HepG2 (cell line): ENCODE data around the gene GINS3. TPM values are rescaled to one million over a fixed set of nuclear protein-coding genes. Genes with fewer than 3 reads are reported as not detected.

Experiments
- ATAC-seq: fragments of 200-7000 bp; cut with Tn5 transposase; 3 replicates; pipeline ENCODE4 v1.9.1; 2020; ENCODE audit warnings: mild to moderate bottlenecking, moderate library complexity
- BruUV-seq: library from RNA; stranded (reverse); fragments of 400-500 nt; replicated peaks from 2 replicates; lab custom pipeline; 2021; lab: Mats Ljungman, UMichigan
- CTCF ChIA-PET: fragments of 300-600 bp; formaldehyde crosslinking; extraction: SDS; loops from one replicate; lab custom pipeline; 2021; ENCODE audit warnings: low total read pairs, inconsistent platforms, low intra/inter-chr PET ratio; lab: Yijun Ruan, JAX
- POLR2A ChIA-PET: fragments of 350-600 bp; sonication (Branson Sonifier 250); formaldehyde crosslinking; loops from one replicate; lab custom pipeline; 2020; ENCODE audit warnings: antibody characterized with exemption, inconsistent platforms; lab: Yijun Ruan, JAX
- DNase-seq: peaks from one replicate; pipeline ENCODE4 v3.0.0-alpha.2; 2015; ENCODE audit warnings: low spot score
- FAIRE-seq: peaks from 3 replicates; lab custom pipeline; 2011; peaks lifted over from hg19 to GRCh38; lab: Jason Lieb, UNC
- H2AFZ ChIP-seq: one replicate; pipeline ENCODE4 v1.6.1; 2011; ENCODE audit warnings: low read length, inconsistent platforms
- H3K27ac ChIP-seq: fragments of 300-600 bp; 3 replicates; pipeline ENCODE4 v1.8.0; 2011; ENCODE audit warnings: mixed run types, mild to moderate bottlenecking, mixed read lengths, low read length, inconsistent platforms; ENCODE audit not compliant: insufficient read depth; ENCODE audit errors: extremely low read length
- H3K27me3 ChIP-seq, 2 experiments: fragments of 200-600 bp in 1 of 2; 2 replicates in 1 of 2; 3 replicates in 1 of 2; pipeline versions ENCODE4 v1.6.0 to v1.8.0; 2011; ENCODE audit warnings: low read length in 2 of 2, mild to moderate bottlenecking in 2 of 2, moderate library complexity in 2 of 2, inconsistent platforms in 1 of 2; ENCODE audit not compliant: insufficient read depth in 2 of 2, control insufficient read depth in 1 of 2
- H3K36me3 ChIP-seq, 2 experiments: fragments of 200-600 bp in 1 of 2; replicated peaks in 1 of 2; 2 replicates in 1 of 2; 3 replicates in 1 of 2; pipeline versions ENCODE4 v1.5.1 to v1.8.0; 2011; ENCODE audit warnings: low read length in 2 of 2, inconsistent platforms in 1 of 2; ENCODE audit not compliant: insufficient read depth in 2 of 2, control insufficient read depth in 1 of 2
- H3K4me1 ChIP-seq: 2 replicates; pipeline ENCODE4 v1.5.1; 2012; ENCODE audit warnings: low read length, inconsistent platforms; ENCODE audit not compliant: insufficient read depth
- H3K4me2 ChIP-seq: 2 replicates; pipeline ENCODE4 v1.6.0; 2011; ENCODE audit warnings: low read depth, low read length, inconsistent platforms
- H3K4me3 ChIP-seq, 3 experiments: fragments of 200-600 bp in 1 of 3; sonication (generic), shearing (Covaris generic) in 1 of 3; replicated peaks in 1 of 3; 2 replicates each; pipeline ENCODE4 v1.5.1; 2011 to 2016; ENCODE audit warnings: low read length in 3 of 3, inconsistent platforms in 2 of 3, low read depth in 2 of 3, mild to moderate bottlenecking in 2 of 3, control low read depth in 1 of 3, mixed read lengths in 1 of 3; ENCODE audit not compliant: insufficient read depth in 1 of 3
- H3K79me2 ChIP-seq: one replicate; pipeline ENCODE4 v1.6.1; 2011; ENCODE audit warnings: low read length, inconsistent platforms; ENCODE audit not compliant: insufficient read depth
- H3K9ac ChIP-seq: 2 replicates; pipeline ENCODE4 v1.6.0; 2011; ENCODE audit warnings: mild to moderate bottlenecking, low read depth, low read length, inconsistent platforms; ENCODE audit not compliant: insufficient read depth
- H3K9me3 ChIP-seq: 2 replicates; pipeline ENCODE4 v1.5.1; 2012; ENCODE audit warnings: mild to moderate bottlenecking, low read length
- H4K20me1 ChIP-seq: 2 replicates; pipeline ENCODE4 v1.6.0; 2011; ENCODE audit warnings: inconsistent platforms, mild to moderate bottlenecking, low read length, moderate library complexity; ENCODE audit not compliant: insufficient read depth
- DR1 ChIP-seq: sonication (generic); formaldehyde crosslinking; IDR thresholded peaks from 2 replicates; pipeline ENCODE4 v1.8.0; 2021; ENCODE audit warnings: mild to moderate bottlenecking, missing genetic modification reagents, inconsistent platforms
- FOSL2 ChIP-seq: sonication (generic); formaldehyde crosslinking; IDR thresholded peaks from 2 replicates; pipeline ENCODE4 v1.4.0; 2020; ENCODE audit warnings: missing genetic modification reagents
- HNF4A ChIP-seq: sonication (generic); formaldehyde crosslinking; IDR thresholded peaks from 2 replicates; pipeline ENCODE4 v1.4.0; 2020; ENCODE audit warnings: missing genetic modification reagents
- KAT8 ChIP-seq: IDR thresholded peaks from 2 replicates; pipeline ENCODE4 v1.6.1; 2016; ENCODE audit warnings: missing genetic modification reagents, missing compliant biosample characterization
- MAFK ChIP-seq, 2 experiments: IDR thresholded peaks in 1 of 2; conservative IDR thresholded peaks in 1 of 2; 2 replicates each; pipeline ENCODE4 v1.6.1; 2011; ENCODE audit warnings: improper control_type of control experiment in 2 of 2, low read length in 2 of 2
- NFKB2 ChIP-seq: sonication (generic); formaldehyde crosslinking; IDR thresholded peaks from 2 replicates; pipeline ENCODE4 v1.4.0; 2020; ENCODE audit warnings: missing genetic modification reagents, borderline replicate concordance
- PPARG ChIP-seq: conservative IDR thresholded peaks from 2 replicates; pipeline ENCODE4 v1.6.1; 2016; ENCODE audit warnings: missing biosample characterization, missing genetic modification reagents
- SMYD3 ChIP-seq: sonication (generic); formaldehyde crosslinking; IDR thresholded peaks from 2 replicates; pipeline ENCODE4 v1.8.1; 2023; ENCODE audit warnings: mild to moderate bottlenecking, missing genetic modification reagents
- TBL1XR1 ChIP-seq: fragments of 150-350 bp; IDR thresholded peaks from 2 replicates; pipeline ENCODE4 v1.6.1; 2014; ENCODE audit warnings: borderline replicate concordance, low read length; ENCODE audit not compliant: partially characterized antibody
- ZFP37 ChIP-seq: sonication (generic); formaldehyde crosslinking; IDR thresholded peaks from 2 replicates; pipeline ENCODE4 v1.4.0; 2020; ENCODE audit warnings: missing genetic modification reagents, borderline replicate concordance
- ZNF775 ChIP-seq: sonication (generic); formaldehyde crosslinking; IDR thresholded peaks from 2 replicates; pipeline ENCODE4 v1.4.0; 2020; ENCODE audit warnings: missing genetic modification reagents, mild to moderate bottlenecking, moderate library complexity, borderline replicate concordance
- WGBS: methylation state at CpG from one replicate; pipeline ENCODE4 v1.1.6; 2017; ENCODE audit warnings: low lambda C conversion rate; 5-methylcytosine and 5-hydroxymethylcytosine counted together
- in situ Hi-C: cut with HindIII; loops from 2 replicates; pipeline ENCODE4 v1.10.0; 2017; ENCODE audit warnings: low pct_unique_long_range_greater_than_20kb; ENCODE audit not compliant: extremely low pct_ligation_motif_present
- intact Hi-C: fragments of 100-400 bp; cut with micrococcal nuclease; formaldehyde crosslinking; loops from one replicate; pipeline ENCODE4 v1.10.0; 2022; ENCODE audit not compliant: unreplicated experiment
- polyA plus RNA-seq, 8 experiments: library from polyadenylated mRNA; depleted of rRNA in 3 of 8; stranded (reverse) in 7 of 8; unstranded in 1 of 8; fragments of >200 nt; fragmentation: Illumina TruSeq in 4 of 8; extraction: Trizol in 4 of 8; gene quantifications; 2 replicates each; pipeline versions ENCODE4 v1.2.1 to v1.2.3, GENCODE V29; 2011 to 2016; ENCODE audit warnings: low read depth in 4 of 8, missing spikeins in 1 of 8, mixed read lengths in 1 of 8; ENCODE audit not compliant: insufficient read depth in 1 of 8
- total RNA-seq, 5 experiments: library from RNA; depleted of rRNA; stranded (reverse); fragments of >200 nt; fragmentation: Illumina TruSeq; extraction: Trizol; gene quantifications; 2 replicates each; pipeline ENCODE4 v1.2.3, GENCODE V29; 2016; ENCODE audit warnings: low read depth in 1 of 5
- TF ChIP-seq, protein P1 (sequence below): fragments of 450-650 bp; IDR thresholded peaks from 2 replicates; pipeline ENCODE4 v1.6.1; 2016
- TF ChIP-seq, protein P2 (sequence below): sonication (generic); formaldehyde crosslinking; IDR thresholded peaks from 2 replicates; pipeline ENCODE4 v1.5.0; 2020; ENCODE audit warnings: mild to moderate bottlenecking, missing genetic modification reagents, moderate library complexity

GINS3 gene
- total and polyA plus RNA-seq, 2 of the 13 experiments (the other 11 are each of a cell fraction or from before 2014, with no cell fraction given) = 6.5 to 19.3 TPM

DNA sequence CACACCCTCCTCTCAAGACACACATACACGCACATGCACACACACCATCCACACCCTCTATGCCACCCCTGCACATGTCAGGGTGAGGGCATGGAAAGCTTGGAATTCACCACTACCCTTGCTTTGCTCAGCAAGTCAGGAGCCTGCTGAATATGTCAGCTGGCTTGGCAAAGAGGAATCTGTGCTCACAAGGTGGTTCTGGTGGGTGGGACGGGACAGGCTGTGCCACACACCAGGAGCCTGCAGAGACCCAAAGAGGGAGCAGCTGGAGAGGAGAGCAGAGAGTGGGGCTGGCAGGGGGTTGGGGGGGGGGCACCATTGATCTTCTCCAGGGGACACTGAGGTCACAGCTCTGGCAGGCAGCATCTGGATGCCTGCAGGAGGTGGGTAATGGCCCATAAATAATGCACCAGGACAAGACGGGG is 59.0 kb downstream of the GINS3 start:
- H3K4me2 ChIP-seq = 0 out of 2 replicates have a peak overlapping the region, but pooled peaks have one; percentile 2
- in situ Hi-C loops = no loop called here
- DNase-seq = no peak
- intact Hi-C loops = no loop called here
- H3K4me1 ChIP-seq = peaks cover 53% of the 10 kb centered on the region
- H2AFZ ChIP-seq = no peak overlapping the region
- TF ChIP-seq, protein P1, sequence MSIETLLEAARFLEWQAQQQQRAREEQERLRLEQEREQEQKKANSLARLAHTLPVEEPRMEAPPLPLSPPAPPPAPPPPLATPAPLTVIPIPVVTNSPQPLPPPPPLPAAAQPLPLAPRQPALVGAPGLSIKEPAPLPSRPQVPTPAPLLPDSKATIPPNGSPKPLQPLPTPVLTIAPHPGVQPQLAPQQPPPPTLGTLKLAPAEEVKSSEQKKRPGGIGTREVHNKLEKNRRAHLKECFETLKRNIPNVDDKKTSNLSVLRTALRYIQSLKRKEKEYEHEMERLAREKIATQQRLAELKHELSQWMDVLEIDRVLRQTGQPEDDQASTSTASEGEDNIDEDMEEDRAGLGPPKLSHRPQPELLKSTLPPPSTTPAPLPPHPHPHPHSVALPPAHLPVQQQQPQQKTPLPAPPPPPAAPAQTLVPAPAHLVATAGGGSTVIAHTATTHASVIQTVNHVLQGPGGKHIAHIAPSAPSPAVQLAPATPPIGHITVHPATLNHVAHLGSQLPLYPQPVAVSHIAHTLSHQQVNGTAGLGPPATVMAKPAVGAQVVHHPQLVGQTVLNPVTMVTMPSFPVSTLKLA = peak; percentile 76
- no peak for TF ChIP-seq ZFP37 (CRISPR knock-in tag)
- TF ChIP-seq, all 625 proteins: peak for 1
- FAIRE-seq (no peak), ATAC-seq (no peak)
- H4K20me1 ChIP-seq = no peaks in the 10 kb centered on the region
- H3K9ac ChIP-seq = no peak overlapping the region
- H3K4me3 ChIP-seq = no peak overlapping the region
- H3K27me3 ChIP-seq = no peaks in the 10 kb centered on the region
- no peaks in the 10 kb centered on the region for H3K79me2 ChIP-seq
- POLR2A ChIA-PET = interaction anchor here (0.6 kb wide), 1 partner anchor 177 kb away, joined by 3 read pairs; no protein-coding TSS in a partner anchor
- H3K36me3 ChIP-seq = no peaks in the 10 kb centered on the region
- no TSS peak for BruUV-seq
- H3K9me3 ChIP-seq = no peaks in the 10 kb centered on the region
- CTCF ChIA-PET = no interaction called here
- WGBS = 32% methylated on average over 2 of the region's 3 CpGs
- no peak overlapping the region for H3K27ac ChIP-seq

DNA sequence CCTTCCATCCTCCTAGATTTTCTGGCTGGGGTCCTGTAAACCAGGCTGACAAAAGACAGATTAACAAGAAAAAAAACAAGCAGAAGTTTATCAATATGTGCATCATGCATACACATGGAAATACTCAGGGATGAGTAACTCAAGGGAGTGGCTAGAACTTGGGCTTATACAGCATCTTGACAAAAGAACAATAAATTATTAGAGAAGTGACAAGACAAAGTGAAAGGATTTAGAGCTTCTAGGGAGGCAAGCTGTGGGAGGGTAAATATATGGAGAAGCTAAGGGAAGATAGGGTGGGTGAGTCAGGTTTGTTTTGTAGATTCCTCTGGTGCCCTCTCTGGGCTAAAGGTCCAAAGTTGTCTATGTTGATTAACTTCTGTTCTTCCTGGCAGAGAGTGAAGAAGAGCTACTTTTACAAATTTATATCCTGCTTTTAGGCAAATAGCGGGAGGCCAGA is 59.7 kb downstream of the GINS3 start:
- peak; percentile 87 for FAIRE-seq
- peak; percentile 79 for ATAC-seq
- TF ChIP-seq HNF4A (CRISPR knock-in tag) (peak; percentile 30; the same call in 1 of the 2 replicates), SMYD3 (no peak), TBL1XR1 (no peak), MAFK (conservative IDR thresholded peaks at IDR 0.05 in 1 of 2, IDR thresholded peaks at IDR 0.05 in 1 of 2; ENCODE audit: low read length in 2 of 2) (no peak), DR1 (CRISPR knock-in tag) (no peak), PPARG (CRISPR knock-in tag) (peak; percentile 90), FOSL2 (CRISPR knock-in tag) (peak; percentile 67), KAT8 (CRISPR knock-in tag) (0 out of 2 replicates have a peak, but pooled peaks have one; percentile 35), ZNF775 (CRISPR knock-in tag) (no peak), NFKB2 (no peak)
- TF ChIP-seq, protein P2, sequence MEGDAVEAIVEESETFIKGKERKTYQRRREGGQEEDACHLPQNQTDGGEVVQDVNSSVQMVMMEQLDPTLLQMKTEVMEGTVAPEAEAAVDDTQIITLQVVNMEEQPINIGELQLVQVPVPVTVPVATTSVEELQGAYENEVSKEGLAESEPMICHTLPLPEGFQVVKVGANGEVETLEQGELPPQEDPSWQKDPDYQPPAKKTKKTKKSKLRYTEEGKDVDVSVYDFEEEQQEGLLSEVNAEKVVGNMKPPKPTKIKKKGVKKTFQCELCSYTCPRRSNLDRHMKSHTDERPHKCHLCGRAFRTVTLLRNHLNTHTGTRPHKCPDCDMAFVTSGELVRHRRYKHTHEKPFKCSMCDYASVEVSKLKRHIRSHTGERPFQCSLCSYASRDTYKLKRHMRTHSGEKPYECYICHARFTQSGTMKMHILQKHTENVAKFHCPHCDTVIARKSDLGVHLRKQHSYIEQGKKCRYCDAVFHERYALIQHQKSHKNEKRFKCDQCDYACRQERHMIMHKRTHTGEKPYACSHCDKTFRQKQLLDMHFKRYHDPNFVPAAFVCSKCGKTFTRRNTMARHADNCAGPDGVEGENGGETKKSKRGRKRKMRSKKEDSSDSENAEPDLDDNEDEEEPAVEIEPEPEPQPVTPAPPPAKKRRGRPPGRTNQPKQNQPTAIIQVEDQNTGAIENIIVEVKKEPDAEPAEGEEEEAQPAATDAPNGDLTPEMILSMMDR (CRISPR knock-in tag) = peak; percentile 51

More for the DNA sequence above, 59.7 kb downstream of the GINS3 start:
- H3K4me1 ChIP-seq = peaks cover 60% of the 10 kb centered on the region
- H2AFZ ChIP-seq = no peak overlapping the region
- 0% methylated on average over 1 of the region's 1 CpG for WGBS
- H3K9me3 ChIP-seq = no peaks in the 10 kb centered on the region
- peak overlapping the region; percentile 2; the same call in 1 of the 2 replicates for H3K4me2 ChIP-seq
- H4K20me1 ChIP-seq = no peaks in the 10 kb centered on the region
- intact Hi-C loops (no loop called here), in situ Hi-C loops (no loop called here)
- no peak overlapping the region for H3K9ac ChIP-seq
- no peak overlapping the region for H3K4me3 ChIP-seq
- CTCF ChIA-PET = no interaction called here
- H3K27me3 ChIP-seq = no peaks in the 10 kb centered on the region
- BruUV-seq = no TSS peak
- DNase-seq = peak; percentile 85
- POLR2A ChIA-PET = interaction anchor here (0.6 to 1.1 kb wide), 2 partner anchors 59 to 427 kb away, joined by 3 to 5 read pairs; partner anchors contain the start of gene GINS3
- no peaks in the 10 kb centered on the region for H3K36me3 ChIP-seq
- no peaks in the 10 kb centered on the region for H3K79me2 ChIP-seq
- no peak overlapping the region for H3K27ac ChIP-seq
